Tibial nerve (tissue), 4 donors: ENCODE results near the gene CBX6.

Experiments
- EP300 ChIP-seq, 2 donors: sonication (generic); formaldehyde crosslinking; IDR thresholded peaks; one replicate each; pipeline ENCODE4 v1.6.1; 2017; ENCODE audit warnings: antibody characterized with exemption in 2 of 2, mild to moderate bottlenecking in 1 of 2
- TF ChIP-seq, protein P1 (sequence below), 5 experiments: fragments of 200-600 bp in 3 of 5; fragments of 450-650 bp in 2 of 5; sonication (generic) in 3 of 5; IDR thresholded peaks; one replicate each; pipeline ENCODE4 v1.5.1; 2016 to 2019; ENCODE audit warnings: antibody characterized with exemption in 5 of 5, mild to moderate bottlenecking in 3 of 5, moderate library complexity in 2 of 5

DNA sequence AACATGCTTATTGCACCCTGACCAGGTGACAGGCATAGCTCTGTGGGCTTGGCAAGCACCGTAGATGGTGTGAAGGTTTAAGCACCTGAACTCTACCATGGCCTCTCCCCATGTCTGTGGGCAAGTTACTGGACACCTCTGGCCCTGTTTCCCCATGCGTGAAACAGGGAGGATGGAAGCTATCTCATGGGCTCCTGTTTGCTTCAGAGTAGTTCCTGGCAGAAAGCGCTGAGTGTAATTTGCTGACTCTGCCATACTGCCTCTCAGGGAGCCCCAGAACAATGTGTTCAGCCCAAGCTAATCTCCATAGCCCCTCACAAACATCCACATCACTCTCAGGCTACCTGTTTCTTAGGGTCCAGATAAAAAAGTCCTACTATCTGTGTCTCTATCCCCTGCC lies 2.4 kb downstream of the CBX6 start:
- TF ChIP-seq, protein P1, sequence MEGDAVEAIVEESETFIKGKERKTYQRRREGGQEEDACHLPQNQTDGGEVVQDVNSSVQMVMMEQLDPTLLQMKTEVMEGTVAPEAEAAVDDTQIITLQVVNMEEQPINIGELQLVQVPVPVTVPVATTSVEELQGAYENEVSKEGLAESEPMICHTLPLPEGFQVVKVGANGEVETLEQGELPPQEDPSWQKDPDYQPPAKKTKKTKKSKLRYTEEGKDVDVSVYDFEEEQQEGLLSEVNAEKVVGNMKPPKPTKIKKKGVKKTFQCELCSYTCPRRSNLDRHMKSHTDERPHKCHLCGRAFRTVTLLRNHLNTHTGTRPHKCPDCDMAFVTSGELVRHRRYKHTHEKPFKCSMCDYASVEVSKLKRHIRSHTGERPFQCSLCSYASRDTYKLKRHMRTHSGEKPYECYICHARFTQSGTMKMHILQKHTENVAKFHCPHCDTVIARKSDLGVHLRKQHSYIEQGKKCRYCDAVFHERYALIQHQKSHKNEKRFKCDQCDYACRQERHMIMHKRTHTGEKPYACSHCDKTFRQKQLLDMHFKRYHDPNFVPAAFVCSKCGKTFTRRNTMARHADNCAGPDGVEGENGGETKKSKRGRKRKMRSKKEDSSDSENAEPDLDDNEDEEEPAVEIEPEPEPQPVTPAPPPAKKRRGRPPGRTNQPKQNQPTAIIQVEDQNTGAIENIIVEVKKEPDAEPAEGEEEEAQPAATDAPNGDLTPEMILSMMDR (IDR thresholded peaks at IDR 0.05): no peak
- TF ChIP-seq EP300 (IDR thresholded peaks at IDR 0.05): no peak
